ENCODE measurements around the gene EPN3.

EPN3 gene

DNA sequence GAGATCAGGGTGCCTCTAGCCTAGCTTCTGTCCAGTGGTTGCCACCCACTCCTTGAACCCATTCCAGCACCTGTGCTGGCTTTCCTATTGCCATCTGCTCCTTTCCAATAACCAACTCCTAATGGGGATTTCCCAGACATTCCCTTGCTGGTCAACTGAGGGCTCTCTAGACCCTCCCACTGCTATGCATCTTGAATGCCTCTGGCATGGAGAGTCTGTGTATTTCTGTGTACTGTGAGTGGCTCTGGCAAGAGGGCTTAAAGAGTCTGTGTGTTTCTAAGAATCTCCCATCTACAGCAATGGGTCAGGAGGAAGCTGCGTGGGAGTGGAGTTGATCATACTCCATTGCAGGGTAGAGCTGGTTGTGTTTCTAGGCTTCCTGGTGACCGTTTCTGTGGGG is 11.0 kb upstream of the EPN3 start:
- no peak for TF ChIP-seq CTCF (IDR thresholded peaks at IDR 0.05)

- TF ChIP-seq CTCF (IDR thresholded peaks at IDR 0.05), result no peak
Measured at GRCh38 chr17:50522766-50523165, 9.8 kb upstream of the EPN3 start.

GRCh38 chr17:50523208-50523607 is 9.3 kb upstream of the EPN3 start:
- TF ChIP-seq CTCF (IDR thresholded peaks at IDR 0.05), result no peak

- TF ChIP-seq CTCF (IDR thresholded peaks at IDR 0.05), result no peak
Measured at GRCh38 chr17:50524838-50525237, 7.7 kb upstream of the EPN3 start.

GRCh38 chr17:50527155-50527762 is 5.3 kb upstream of the EPN3 start:
- no peak for TF ChIP-seq CTCF (IDR thresholded peaks at IDR 0.05)

DNA sequence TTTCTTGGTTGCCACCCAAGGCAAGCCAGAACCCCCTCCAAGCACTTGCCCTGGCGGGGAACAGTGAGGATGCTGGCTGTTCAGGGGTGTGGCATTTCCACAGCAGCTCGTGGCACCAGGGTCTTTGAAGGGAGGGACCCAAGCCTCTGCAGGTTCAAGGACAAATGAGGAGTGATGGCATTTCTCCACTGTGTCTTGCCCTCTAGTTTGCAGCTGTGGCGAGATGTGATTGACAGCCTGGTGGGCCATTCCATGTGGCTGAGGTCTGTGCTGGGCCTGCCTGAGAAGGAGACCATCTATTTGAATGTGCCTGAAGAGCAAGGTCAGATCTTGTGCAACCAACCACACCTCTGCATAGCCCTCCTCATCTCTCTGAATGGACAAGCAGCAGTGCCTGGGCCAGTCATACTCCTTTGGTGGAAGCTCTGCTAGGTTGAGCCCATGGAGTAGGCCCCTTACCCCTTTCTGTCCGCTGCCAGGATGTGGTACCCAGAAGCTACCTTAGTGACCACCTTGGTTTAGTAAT is 4.5 kb upstream of the EPN3 start:
- no peak for TF ChIP-seq CTCF (IDR thresholded peaks at IDR 0.05)

- TF ChIP-seq CTCF (IDR thresholded peaks at IDR 0.05), result no peak
Measured at GRCh38 chr17:50529849-50530248, 2.7 kb upstream of the EPN3 start.

Measured in LNCAP (cell line).